ENCODE results near the gene STIM1. TPM values are rescaled to one million over a fixed set of nuclear protein-coding genes. Genes with fewer than 3 reads are reported as not detected.

Gene STIM1
- total and polyA plus RNA-seq, 10 of the 15 experiments (the other 5 are each of a cell fraction or from before 2014, with no cell fraction given), result 8.6 to 57.7 (median 29.3) TPM

DNA sequence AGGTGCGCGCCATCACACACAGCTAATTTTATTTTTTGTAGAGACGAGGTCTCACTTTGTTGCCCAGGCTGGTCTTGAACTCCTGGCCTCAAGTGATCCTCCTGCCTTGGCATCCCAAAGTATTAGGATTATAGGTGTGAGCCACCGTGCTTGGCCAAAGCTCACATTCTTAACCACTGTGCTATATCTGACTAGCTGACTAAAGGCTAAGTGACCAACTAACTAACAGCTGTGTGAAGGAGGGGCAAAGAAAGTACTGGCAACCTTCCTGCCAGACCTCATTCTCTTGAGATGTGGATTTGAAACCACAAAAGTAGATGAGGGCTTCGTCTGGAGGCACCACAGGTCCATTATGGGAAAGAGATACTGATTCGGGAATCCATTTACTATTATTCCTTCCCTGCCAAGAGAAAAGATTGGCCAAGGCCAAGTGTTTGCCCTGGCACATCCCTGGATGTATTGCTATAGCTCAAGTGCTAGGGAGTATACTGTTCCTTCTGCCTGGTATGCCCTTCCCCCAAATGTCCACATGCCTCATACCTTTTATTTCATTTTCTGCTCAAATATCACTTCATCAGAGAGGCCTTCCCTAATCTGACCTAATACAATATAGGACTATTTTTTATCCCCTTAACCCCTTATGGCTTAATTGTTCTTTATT lies 186.4 kb downstream of the STIM1 start:
- H3K27me3 ChIP-seq (replicated peaks in 1 of 2; ENCODE audit: control insufficient read depth in 2 of 2, insufficient read depth in 2 of 2, low read length in 1 of 2), result no peaks in the 10 kb centered on the region
- in situ Hi-C loops (cut with MboI) (no loop called here), intact Hi-C loops (cut with micrococcal nuclease; ENCODE audit: unreplicated experiment) (no loop called here)
- 96% methylated on average over 6 of the region's 6 CpGs for WGBS (ENCODE audit: insufficient coverage, insufficient replicate concordance, low lambda C conversion rate, missing lambda C conversion rate)
- TF ChIP-seq EZH2 (IDR thresholded peaks at IDR 0.05; ENCODE audit: borderline replicate concordance, control insufficient read depth, low read depth, low read length) (no peak), STAT3 (IDR thresholded peaks at IDR 0.05; ENCODE audit: low read depth, low read length) (no peak), RELA (IDR thresholded peaks at IDR 0.05; ENCODE audit: borderline replicate concordance, partially characterized antibody) (no peak), POLR2AphosphoS5 (IDR thresholded peaks at IDR 0.05; ENCODE audit: low read length) (no peak)
- TF ChIP-seq, protein P1, sequence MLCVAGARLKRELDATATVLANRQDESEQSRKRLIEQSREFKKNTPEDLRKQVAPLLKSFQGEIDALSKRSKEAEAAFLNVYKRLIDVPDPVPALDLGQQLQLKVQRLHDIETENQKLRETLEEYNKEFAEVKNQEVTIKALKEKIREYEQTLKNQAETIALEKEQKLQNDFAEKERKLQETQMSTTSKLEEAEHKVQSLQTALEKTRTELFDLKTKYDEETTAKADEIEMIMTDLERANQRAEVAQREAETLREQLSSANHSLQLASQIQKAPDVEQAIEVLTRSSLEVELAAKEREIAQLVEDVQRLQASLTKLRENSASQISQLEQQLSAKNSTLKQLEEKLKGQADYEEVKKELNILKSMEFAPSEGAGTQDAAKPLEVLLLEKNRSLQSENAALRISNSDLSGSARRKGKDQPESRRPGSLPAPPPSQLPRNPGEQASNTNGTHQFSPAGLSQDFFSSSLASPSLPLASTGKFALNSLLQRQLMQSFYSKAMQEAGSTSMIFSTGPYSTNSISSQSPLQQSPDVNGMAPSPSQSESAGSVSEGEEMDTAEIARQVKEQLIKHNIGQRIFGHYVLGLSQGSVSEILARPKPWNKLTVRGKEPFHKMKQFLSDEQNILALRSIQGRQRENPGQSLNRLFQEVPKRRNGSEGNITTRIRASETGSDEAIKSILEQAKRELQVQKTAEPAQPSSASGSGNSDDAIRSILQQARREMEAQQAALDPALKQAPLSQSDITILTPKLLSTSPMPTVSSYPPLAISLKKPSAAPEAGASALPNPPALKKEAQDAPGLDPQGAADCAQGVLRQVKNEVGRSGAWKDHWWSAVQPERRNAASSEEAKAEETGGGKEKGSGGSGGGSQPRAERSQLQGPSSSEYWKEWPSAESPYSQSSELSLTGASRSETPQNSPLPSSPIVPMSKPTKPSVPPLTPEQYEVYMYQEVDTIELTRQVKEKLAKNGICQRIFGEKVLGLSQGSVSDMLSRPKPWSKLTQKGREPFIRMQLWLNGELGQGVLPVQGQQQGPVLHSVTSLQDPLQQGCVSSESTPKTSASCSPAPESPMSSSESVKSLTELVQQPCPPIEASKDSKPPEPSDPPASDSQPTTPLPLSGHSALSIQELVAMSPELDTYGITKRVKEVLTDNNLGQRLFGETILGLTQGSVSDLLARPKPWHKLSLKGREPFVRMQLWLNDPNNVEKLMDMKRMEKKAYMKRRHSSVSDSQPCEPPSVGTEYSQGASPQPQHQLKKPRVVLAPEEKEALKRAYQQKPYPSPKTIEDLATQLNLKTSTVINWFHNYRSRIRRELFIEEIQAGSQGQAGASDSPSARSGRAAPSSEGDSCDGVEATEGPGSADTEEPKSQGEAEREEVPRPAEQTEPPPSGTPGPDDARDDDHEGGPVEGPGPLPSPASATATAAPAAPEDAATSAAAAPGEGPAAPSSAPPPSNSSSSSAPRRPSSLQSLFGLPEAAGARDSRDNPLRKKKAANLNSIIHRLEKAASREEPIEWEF (IDR thresholded peaks at IDR 0.05; ENCODE audit: insufficient replicate concordance, low read depth, low read length), result no peak
- TF ChIP-seq, protein P2, sequence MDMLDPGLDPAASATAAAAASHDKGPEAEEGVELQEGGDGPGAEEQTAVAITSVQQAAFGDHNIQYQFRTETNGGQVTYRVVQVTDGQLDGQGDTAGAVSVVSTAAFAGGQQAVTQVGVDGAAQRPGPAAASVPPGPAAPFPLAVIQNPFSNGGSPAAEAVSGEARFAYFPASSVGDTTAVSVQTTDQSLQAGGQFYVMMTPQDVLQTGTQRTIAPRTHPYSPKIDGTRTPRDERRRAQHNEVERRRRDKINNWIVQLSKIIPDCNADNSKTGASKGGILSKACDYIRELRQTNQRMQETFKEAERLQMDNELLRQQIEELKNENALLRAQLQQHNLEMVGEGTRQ (IDR thresholded peaks at IDR 0.05; ENCODE audit: borderline replicate concordance, low read depth, low read length), result no peak
- no peak overlapping the region for H2AFZ ChIP-seq (ENCODE audit: control insufficient read depth, low read depth, low read length)
- BruUV-seq (replicated peaks), result no TSS peak
- no peak for DNase-seq (ENCODE audit: low read depth, low spot score)
- H3K4me2 ChIP-seq (ENCODE audit: control insufficient read depth, insufficient read depth), result no peak overlapping the region
- CTCF ChIA-PET, result interaction anchor here (0.9 to 3.1 kb wide), 4 partner anchors 31 to 193 kb away, joined by 3 to 13 read pairs (median 6); partner anchors contain the start of gene STIM1
- RAD21 ChIA-PET (ENCODE audit: unreplicated experiment), result interaction anchor here (1.1 to 1.7 kb wide), 3 partner anchors 182 to 187 kb away, joined by 4 read pairs; partner anchors contain the start of gene STIM1
- no peaks in the 10 kb centered on the region; a peak in 1 of 4 replicates for H3K36me3 ChIP-seq (ENCODE audit: control insufficient read depth in 2 of 2, insufficient read depth in 2 of 2, low read length in 1 of 2)
- no peak overlapping the region for H3K4me3 ChIP-seq
- POLR2A ChIA-PET, result no interaction called here
- H4K20me1 ChIP-seq (ENCODE audit: control insufficient read depth, insufficient read depth), result no peaks in the 10 kb centered on the region
- SMC1A ChIA-PET (ENCODE audit: uncharacterized antibody, unreplicated experiment), result interaction anchor here (1.5 to 4.7 kb wide), 2 partner anchors 16 to 192 kb away, joined by 6 to 22 read pairs; no protein-coding TSS in a partner anchor
- no peak for FAIRE-seq
- H3K9ac ChIP-seq (ENCODE audit: control insufficient read depth, insufficient read depth, low read length), result no peak overlapping the region
- H3K9me3 ChIP-seq (replicated peaks; ENCODE audit: control insufficient read depth, insufficient read depth, low read length), result no peaks in the 10 kb centered on the region; the same call in 2 of the 3 replicates
- H3K79me2 ChIP-seq (ENCODE audit: control insufficient read depth, insufficient read depth, low read length), result no peaks in the 10 kb centered on the region
- no peak for ATAC-seq
- no peak overlapping the region for H3K27ac ChIP-seq (ENCODE audit: control insufficient read depth, insufficient read depth)
- H3K4me1 ChIP-seq (ENCODE audit: control insufficient read depth, insufficient read depth, low read length), result no peaks in the 10 kb centered on the region

Measured in GM12878 (cell line).